Measurements from ENCODE around the gene LRIT2.

GRCh38 chr10:84216834-84217233 lies 8.5 kb downstream of the LRIT2 start:
- TF ChIP-seq CTCF (IDR thresholded peaks at IDR 0.05) = no peak
- TF ChIP-seq POLR2A (IDR thresholded peaks at IDR 0.05) = no peak

Measured in uterus (tissue), 2 donors.